Activated T-cell treated with anti-CD3 and anti-CD28 coated beads, Interleukin-2, amount 50 U/mL, for 72 hours (primary cell): ENCODE measurements around the gene MICALL1. TPM values are rescaled to one million over a fixed set of nuclear protein-coding genes. Genes with fewer than 3 reads are reported as not detected.

ENCODE experiments used
- ATAC-seq, 2 donors: fragments of 150-1000 bp; cut with Tn5 transposase; replicated peaks in 1 of 2; 2 replicates each; pipeline ENCODE4 v1.10.0; 2021; ENCODE audit warnings: moderate library complexity in 2 of 2, mild to moderate bottlenecking in 1 of 2
- DNase-seq, 2 donors: peaks; one replicate each; pipeline ENCODE4 v3.0.0; 2021 to 2022; ENCODE audit warnings: mixed read lengths in 1 of 2
- H3K27ac Mint-ChIP-seq: one replicate; pipeline ENCODE4 v1.8.0; 2022; ENCODE audit warnings: mild to moderate bottlenecking, moderate library complexity, mixed read lengths
- H3K27me3 Mint-ChIP-seq: one replicate; pipeline ENCODE4 v1.8.0; 2022; ENCODE audit warnings: low read depth, mixed read lengths
- H3K36me3 Mint-ChIP-seq, 2 donors: one replicate each; pipeline ENCODE4 v1.8.0; 2022; ENCODE audit warnings: mixed read lengths in 2 of 2, mild to moderate bottlenecking in 1 of 2; ENCODE audit not compliant: insufficient read depth in 2 of 2
- H3K4me1 Mint-ChIP-seq: one replicate; pipeline ENCODE4 v1.8.0; 2022; ENCODE audit warnings: low read depth, mixed read lengths
- H3K4me3 Mint-ChIP-seq, 2 donors: one replicate each; pipeline ENCODE4 v1.8.0; 2022; ENCODE audit warnings: mild to moderate bottlenecking in 2 of 2, mixed read lengths in 2 of 2, moderate library complexity in 2 of 2
- H3K9me3 Mint-ChIP-seq, 2 donors: one replicate each; pipeline ENCODE4 v1.8.0; 2022; ENCODE audit warnings: mixed read lengths in 2 of 2
- total RNA-seq, 2 donors: library from RNA; stranded (reverse); gene quantifications; one replicate each; pipeline ENCODE4 v1.2.3, GENCODE V29; 2022

The MICALL1 gene
- total RNA-seq, 2 donors from 2014 or later = 21.3 to 21.6 TPM

DNA sequence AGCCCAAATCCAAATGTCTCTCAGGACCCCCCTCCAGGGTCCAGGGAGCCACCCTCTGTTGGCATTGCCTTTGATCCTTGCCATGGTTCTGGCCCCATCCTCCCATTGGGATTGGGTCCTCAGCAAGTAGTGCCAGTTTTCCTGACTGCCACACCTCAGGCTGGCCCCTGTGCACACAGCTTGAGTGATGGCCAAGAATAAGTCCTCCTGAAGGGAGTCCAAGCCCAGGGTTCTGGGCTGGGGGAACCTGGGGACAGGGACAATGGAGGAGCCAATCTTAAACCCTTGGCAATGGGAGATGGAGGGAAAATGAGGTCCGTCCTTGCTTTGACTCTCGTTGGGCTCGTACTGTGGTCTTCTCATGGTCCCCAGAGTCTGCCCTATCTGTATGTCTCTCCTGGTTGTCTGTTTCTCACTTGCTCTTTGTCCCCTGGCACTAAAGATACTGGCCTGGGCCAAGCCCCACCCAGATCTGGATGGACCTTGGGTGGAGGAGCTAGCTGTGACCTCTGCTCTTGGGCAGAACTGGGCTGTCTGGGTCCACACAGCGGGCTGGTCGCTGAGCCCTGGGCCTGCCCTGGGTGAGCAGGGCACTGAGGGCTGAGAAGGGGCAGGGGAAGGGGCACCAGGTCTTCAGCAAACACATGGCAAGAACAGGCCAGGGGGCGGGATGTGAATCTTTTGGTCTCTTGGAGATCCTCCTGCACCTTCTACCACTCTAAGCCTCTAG, 75.3 kb downstream of the MICALL1 start:
- ATAC-seq = no peak
- Mint-ChIP-seq H3K4me1 (no peaks in the 10 kb centered on the region), H3K36me3 (no peaks in the 10 kb centered on the region), H3K4me3 (no peak overlapping the region), H3K27ac (no peak overlapping the region), H3K27me3 (no peaks in the 10 kb centered on the region), H3K9me3 (no peaks in the 10 kb centered on the region)
- no peak for DNase-seq

- ATAC-seq (no peak), DNase-seq (no peak)
- no peaks in the 10 kb centered on the region for H3K27me3 Mint-ChIP-seq
- no peaks in the 10 kb centered on the region for H3K36me3 Mint-ChIP-seq
- H3K4me1 Mint-ChIP-seq = no peaks in the 10 kb centered on the region
- no peak overlapping the region for H3K4me3 Mint-ChIP-seq
- no peak overlapping the region for H3K27ac Mint-ChIP-seq
- H3K9me3 Mint-ChIP-seq = no peaks in the 10 kb centered on the region
Measured at GRCh38 chr22:37982151-37982785, 76.2 kb downstream of the MICALL1 start.

DNA sequence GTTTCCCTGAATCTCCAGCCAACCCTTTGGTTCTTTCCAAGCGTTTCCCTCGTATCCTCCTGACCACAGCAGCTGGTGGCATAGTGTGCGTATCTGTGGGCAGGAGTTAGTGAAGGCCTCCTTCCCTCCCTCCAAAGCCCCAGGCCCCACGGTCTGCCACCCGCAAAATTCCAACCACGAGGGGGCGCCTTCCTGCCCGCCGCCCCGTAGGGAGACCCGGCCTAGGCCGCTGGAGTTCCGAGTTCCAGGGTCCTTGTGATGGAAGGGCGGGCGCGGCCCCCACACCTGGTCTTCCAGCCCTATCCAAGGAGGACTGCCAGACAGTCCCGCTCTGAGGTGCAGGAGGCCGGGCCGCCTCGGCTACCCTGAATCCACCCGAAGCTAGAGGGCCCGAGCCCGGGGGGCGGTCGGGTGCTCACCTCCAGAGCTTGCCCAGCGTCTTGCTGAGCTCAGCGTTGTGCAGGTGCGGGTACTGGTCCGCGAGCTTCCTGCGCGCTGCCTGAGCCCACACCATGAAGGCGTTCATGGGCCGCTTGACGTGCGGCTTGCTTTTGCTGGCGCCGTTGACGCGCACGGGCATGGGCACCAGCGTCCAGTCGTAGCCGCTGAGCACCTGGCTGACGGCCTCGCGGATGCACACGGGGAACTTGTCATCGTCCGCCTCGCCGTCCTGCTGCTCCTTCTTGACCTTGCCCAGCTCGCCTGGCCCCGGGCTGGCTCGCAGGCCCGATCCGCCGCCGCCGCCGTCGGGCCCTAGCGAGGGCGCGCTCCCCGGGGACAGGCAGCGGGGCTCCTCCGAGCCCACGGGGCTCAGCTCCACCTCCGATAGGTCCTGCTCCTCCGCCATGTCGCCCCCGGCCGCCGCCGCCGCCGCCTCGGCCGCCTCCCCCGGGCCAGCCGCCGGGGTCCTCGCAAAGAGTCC, 77.1 kb downstream of the MICALL1 start:
- Mint-ChIP-seq H3K4me1 (no peaks in the 10 kb centered on the region), H3K27me3 (no peaks in the 10 kb centered on the region), H3K9me3 (no peaks in the 10 kb centered on the region), H3K27ac (no peak overlapping the region), H3K36me3 (no peaks in the 10 kb centered on the region), H3K4me3 (no peak overlapping the region)
- ATAC-seq (no peak), DNase-seq (no peak)

DNA sequence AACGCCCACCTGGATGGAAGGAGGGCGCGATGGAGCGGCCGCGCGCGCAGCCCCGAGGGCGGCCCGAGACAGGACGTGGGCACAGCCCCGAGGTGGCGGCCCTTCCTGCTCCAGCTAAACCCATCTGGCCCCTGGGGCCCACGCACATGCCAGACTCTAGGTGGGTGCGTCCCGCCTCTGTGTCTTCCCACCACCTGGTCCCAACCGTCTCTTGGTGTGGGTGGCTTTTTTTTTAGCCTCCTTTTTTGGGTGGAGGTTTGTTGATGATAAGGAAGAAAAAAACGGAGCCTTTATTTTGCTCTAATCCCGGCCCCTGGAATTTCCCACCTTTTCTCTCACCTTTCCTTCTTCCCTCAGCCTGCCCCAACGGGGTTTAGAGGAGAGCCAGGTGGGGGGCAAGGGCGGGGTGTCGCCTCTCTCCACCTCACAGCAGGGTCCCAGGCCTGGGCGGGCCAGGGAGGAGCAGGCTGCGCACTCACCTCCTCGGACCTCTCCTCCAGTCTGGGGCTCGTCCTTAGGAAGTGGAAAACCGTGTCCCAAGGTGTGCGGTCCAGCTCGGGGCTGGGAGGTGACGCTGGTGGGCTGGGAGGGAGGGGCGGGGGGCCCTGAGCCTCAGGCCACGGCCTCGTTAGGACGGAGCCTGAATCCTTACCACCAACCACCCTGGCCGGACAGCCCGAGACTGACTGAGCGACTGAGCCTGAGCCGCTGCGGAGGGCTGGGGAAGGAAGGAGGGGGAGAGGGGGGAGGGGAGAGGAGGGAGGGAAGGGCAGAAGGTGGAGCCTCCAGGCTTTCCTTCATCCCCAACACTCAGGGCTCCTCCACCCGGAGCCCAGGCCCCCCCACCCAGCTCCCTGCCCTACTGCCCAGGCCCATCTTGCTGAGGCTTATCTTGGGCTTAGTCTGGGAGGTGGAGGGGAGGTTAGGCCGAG, 78.0 kb downstream of the MICALL1 start, which contains the start of gene SOX10:
SOX10 (minus strand) TSS at position 696 of the 932 bp plus-strand sequence. CDS start 771 bp downstream, outside the sequence.
- DNase-seq (no peak), ATAC-seq (no peak)
- H3K27me3 Mint-ChIP-seq = no peaks in the 10 kb centered on the region
- H3K36me3 Mint-ChIP-seq = no peaks in the 10 kb centered on the region
- H3K9me3 Mint-ChIP-seq = no peaks in the 10 kb centered on the region
- no peak within 1 kb of the TSS for H3K27ac Mint-ChIP-seq
- H3K4me3 Mint-ChIP-seq = no peak within 1 kb of the TSS
- no peaks in the 10 kb centered on the region for H3K4me1 Mint-ChIP-seq

GRCh38 chr22:37985050-37985585, 79.0 kb downstream of the MICALL1 start:
- H3K36me3 Mint-ChIP-seq = no peaks in the 10 kb centered on the region
- H3K27me3 Mint-ChIP-seq = no peaks in the 10 kb centered on the region
- H3K9me3 Mint-ChIP-seq = no peaks in the 10 kb centered on the region
- no peak overlapping the region for H3K27ac Mint-ChIP-seq
- H3K4me3 Mint-ChIP-seq = no peak overlapping the region
- ATAC-seq (no peak), DNase-seq (no peak)
- H3K4me1 Mint-ChIP-seq = no peaks in the 10 kb centered on the region

DNA sequence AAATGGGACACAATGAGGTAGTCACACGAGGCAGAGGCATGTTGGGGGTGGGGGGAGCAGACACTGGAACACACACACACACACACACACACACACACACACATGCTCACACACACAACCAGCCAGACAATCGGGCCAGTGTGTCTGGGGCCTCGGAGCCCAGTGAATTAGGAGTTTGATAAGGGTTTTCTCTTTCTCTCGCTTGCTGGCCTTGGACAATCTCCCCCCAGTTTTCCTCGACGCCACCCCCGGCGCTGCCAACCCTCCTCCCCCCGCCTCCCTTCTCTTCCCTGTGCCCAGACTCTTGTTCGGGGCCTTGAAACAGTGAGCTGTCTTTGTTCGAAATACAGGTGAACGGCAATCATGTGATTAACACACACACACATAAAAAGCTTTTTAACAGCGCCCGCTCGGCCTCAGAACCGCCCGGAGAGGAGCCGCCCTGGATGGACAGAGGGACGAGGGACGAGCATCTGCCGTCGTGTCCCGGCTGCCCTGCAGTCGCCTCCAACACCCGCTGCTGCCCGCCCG, 79.7 kb downstream of the MICALL1 start:
- DNase-seq (no peak), ATAC-seq (no peak)
- Mint-ChIP-seq H3K4me3 (no peak overlapping the region), H3K4me1 (no peaks in the 10 kb centered on the region), H3K36me3 (no peaks in the 10 kb centered on the region), H3K27me3 (no peaks in the 10 kb centered on the region), H3K27ac (no peak overlapping the region), H3K9me3 (no peaks in the 10 kb centered on the region)

DNA sequence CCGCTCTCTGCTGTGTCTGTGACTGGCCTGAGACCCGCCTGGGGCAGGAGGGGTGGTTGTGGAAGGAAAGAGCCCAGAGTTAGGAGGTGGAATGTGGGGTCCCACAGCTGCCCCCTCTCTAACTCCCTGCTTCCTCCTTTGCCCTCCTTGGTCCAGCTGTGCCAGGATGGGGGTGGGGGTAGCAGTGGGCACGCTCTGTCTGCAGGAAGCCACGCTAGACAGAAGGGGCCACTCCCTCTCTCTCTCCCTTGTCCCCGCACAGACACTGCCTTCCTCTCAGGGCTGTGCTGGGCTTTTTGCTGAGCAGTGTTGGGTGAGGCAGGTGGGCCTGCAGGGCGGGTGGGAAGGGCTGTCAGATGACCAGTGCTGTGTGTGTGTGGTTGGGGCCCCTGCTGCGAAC, 80.3 kb downstream of the MICALL1 start:
- DNase-seq = no peak
- no peaks in the 10 kb centered on the region for H3K36me3 Mint-ChIP-seq
- H3K9me3 Mint-ChIP-seq = no peaks in the 10 kb centered on the region
- H3K27ac Mint-ChIP-seq = no peak overlapping the region
- H3K27me3 Mint-ChIP-seq = no peaks in the 10 kb centered on the region
- ATAC-seq = no peak
- H3K4me3 Mint-ChIP-seq = no peak overlapping the region
- no peaks in the 10 kb centered on the region for H3K4me1 Mint-ChIP-seq

- no peak overlapping the region for H3K27ac Mint-ChIP-seq
- H3K27me3 Mint-ChIP-seq = no peaks in the 10 kb centered on the region
- no peaks in the 10 kb centered on the region for H3K4me1 Mint-ChIP-seq
- no peaks in the 10 kb centered on the region for H3K36me3 Mint-ChIP-seq
- DNase-seq = no peak
- H3K9me3 Mint-ChIP-seq = no peaks in the 10 kb centered on the region
- no peak overlapping the region for H3K4me3 Mint-ChIP-seq
- no peak for ATAC-seq
Measured at GRCh38 chr22:37989146-37990045, 83.3 kb downstream of the MICALL1 start.

GRCh38 chr22:37990301-37990700, 84.2 kb downstream of the MICALL1 start:
- Mint-ChIP-seq H3K36me3 (no peaks in the 10 kb centered on the region), H3K4me3 (no peak overlapping the region), H3K27me3 (no peaks in the 10 kb centered on the region), H3K4me1 (no peaks in the 10 kb centered on the region), H3K9me3 (no peaks in the 10 kb centered on the region), H3K27ac (no peak overlapping the region)
- ATAC-seq (no peak), DNase-seq (no peak)

- Mint-ChIP-seq H3K27ac (no peak overlapping the region), H3K4me3 (no peak overlapping the region), H3K9me3 (no peaks in the 10 kb centered on the region), H3K4me1 (no peaks in the 10 kb centered on the region), H3K27me3 (no peaks in the 10 kb centered on the region), H3K36me3 (no peaks in the 10 kb centered on the region)
- DNase-seq (no peak), ATAC-seq (no peak)
Measured at GRCh38 chr22:37990862-37991261, 84.8 kb downstream of the MICALL1 start.

DNA sequence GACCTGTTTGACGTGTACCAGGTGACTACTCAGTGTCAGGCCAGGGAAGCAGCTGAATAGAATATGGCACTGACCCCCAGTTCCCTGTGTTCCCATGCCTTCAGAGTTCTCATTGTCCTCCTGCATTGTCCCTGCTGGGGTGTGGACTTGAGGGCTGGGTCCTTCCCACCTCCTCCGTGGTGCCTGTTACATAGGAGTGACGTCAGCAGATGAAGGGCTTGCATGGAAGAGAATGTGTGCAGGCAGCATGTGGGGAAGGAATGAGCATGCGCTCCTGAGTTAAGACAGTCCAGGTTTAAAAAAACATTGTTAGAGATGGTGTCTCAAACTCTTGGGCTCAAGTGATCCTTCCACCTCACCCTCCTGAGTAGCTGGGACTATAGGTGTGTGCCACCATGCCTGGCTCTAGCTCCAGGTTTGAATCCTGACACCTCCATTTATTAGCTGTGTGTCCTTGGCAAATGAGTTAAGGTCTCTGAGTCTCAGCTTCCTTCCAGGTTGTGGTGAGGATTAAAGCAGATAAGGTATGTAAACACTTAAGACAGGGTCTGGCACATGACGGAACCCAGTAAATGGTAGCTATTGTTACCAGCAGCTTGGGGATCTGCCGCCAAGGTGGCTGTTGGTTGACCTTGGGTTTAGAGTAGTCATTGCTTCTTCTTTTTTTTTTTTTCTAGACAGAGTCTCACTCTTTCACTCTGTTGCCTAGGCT, 85.8 kb downstream of the MICALL1 start:
- ATAC-seq (no peak), DNase-seq (no peak)
- no peaks in the 10 kb centered on the region for H3K9me3 Mint-ChIP-seq
- H3K36me3 Mint-ChIP-seq = no peaks in the 10 kb centered on the region
- H3K4me1 Mint-ChIP-seq = no peaks in the 10 kb centered on the region
- no peak overlapping the region for H3K27ac Mint-ChIP-seq
- H3K27me3 Mint-ChIP-seq = no peaks in the 10 kb centered on the region
- no peak overlapping the region for H3K4me3 Mint-ChIP-seq
